HG03039 (cell line): Measurements from ENCODE around the gene TPBGL.

ENCODE experiments used
- ATAC-seq: cut with Tn5 transposase; IDR thresholded peaks from one replicate; pipeline ENCODE4 v1.9.1; 2021; ENCODE audit warnings: mild to moderate bottlenecking, moderate library complexity; ENCODE audit not compliant: unreplicated experiment

The TPBGL gene

GRCh38 chr11:75208446-75208845 lies 32.1 kb upstream of the TPBGL start:
- no peak for ATAC-seq

- ATAC-seq: no peak
Observed at GRCh38 chr11:75212411-75212810, 28.2 kb upstream of the TPBGL start.

- no peak for ATAC-seq
Observed at GRCh38 chr11:75214411-75214821, 26.2 kb upstream of the TPBGL start.

GRCh38 chr11:75214843-75215242 lies 25.7 kb upstream of the TPBGL start:
- ATAC-seq: no peak

- ATAC-seq: no peak
Observed at GRCh38 chr11:75219869-75220268, 20.7 kb upstream of the TPBGL start.

GRCh38 chr11:75223954-75224643 lies 16.5 kb upstream of the TPBGL start:
- ATAC-seq: no peak

GRCh38 chr11:75225794-75226193 lies 14.8 kb upstream of the TPBGL start:
- ATAC-seq: no peak

- ATAC-seq: no peak
Observed at GRCh38 chr11:75229466-75229865, 11.1 kb upstream of the TPBGL start.

GRCh38 chr11:75230621-75231020 lies 10.0 kb upstream of the TPBGL start:
- no peak for ATAC-seq

GRCh38 chr11:75233754-75234172 lies 6.8 kb upstream of the TPBGL start:
- no peak for ATAC-seq

GRCh38 chr11:75236062-75236461 lies 4.5 kb upstream of the TPBGL start:
- ATAC-seq: no peak

- ATAC-seq: no peak
Observed at GRCh38 chr11:75237050-75237449, 3.5 kb upstream of the TPBGL start.

GRCh38 chr11:75238595-75239440 lies 1.8 kb upstream of the TPBGL start:
- no peak for ATAC-seq

GRCh38 chr11:75239531-75240290 lies 863 bp upstream of the TPBGL start:
- no peak for ATAC-seq

GRCh38 chr11:75241036-75241905 lies 697 bp downstream of the TPBGL start:
- ATAC-seq: peak; percentile 63

- peak; percentile 20 for ATAC-seq
Observed at GRCh38 chr11:75241906-75242644, 1.5 kb downstream of the TPBGL start.

GRCh38 chr11:75242722-75243600 lies 2.4 kb downstream of the TPBGL start:
- ATAC-seq: no peak

- ATAC-seq: no peak
Observed at GRCh38 chr11:75244052-75244814, 3.7 kb downstream of the TPBGL start.
